ENCODE measurements around the gene TIFAB.

The TIFAB gene

GRCh38 chr5:135441350-135441831 is 10.8 kb downstream of the TIFAB start:
- TF ChIP-seq CTCF (IDR thresholded peaks at IDR 0.05; ENCODE audit: borderline replicate concordance, extremely low read depth, low read length, poor library complexity, severe bottlenecking) (no peak), EZH2 (IDR thresholded peaks at IDR 0.05; ENCODE audit: borderline replicate concordance, low read depth, low read length, severe bottlenecking) (no peak)
- Histone ChIP-seq H3K79me2 (ENCODE audit: insufficient read depth, low read length) (no peaks in the 10 kb centered on the region), H3K27me3 (ENCODE audit: insufficient read depth, low read length, poor library complexity) (no peaks in the 10 kb centered on the region), H3K9me3 (ENCODE audit: insufficient read depth, low read length, severe bottlenecking) (no peaks in the 10 kb centered on the region), H2AFZ (ENCODE audit: low read depth, low read length) (no peak overlapping the region), H3K36me3 (ENCODE audit: insufficient read depth, low read length) (no peaks in the 10 kb centered on the region), H3K9ac (ENCODE audit: low read depth, low read length) (no peak overlapping the region), H4K20me1 (ENCODE audit: insufficient read depth, low read length) (no peaks in the 10 kb centered on the region), H3K4me3 (ENCODE audit: low read depth in 1 of 2, low read length in 2 of 2) (no peak overlapping the region), H3K4me2 (ENCODE audit: insufficient read depth, low read length) (no peak overlapping the region), H3K27ac (ENCODE audit: low read length) (no peak overlapping the region), H3K4me1 (ENCODE audit: insufficient read depth, low read length) (no peaks in the 10 kb centered on the region)
- ATAC-seq (ENCODE audit: insufficient read depth, low read depth) = no peak
- peak; percentile 3 for DNase-seq

DNA sequence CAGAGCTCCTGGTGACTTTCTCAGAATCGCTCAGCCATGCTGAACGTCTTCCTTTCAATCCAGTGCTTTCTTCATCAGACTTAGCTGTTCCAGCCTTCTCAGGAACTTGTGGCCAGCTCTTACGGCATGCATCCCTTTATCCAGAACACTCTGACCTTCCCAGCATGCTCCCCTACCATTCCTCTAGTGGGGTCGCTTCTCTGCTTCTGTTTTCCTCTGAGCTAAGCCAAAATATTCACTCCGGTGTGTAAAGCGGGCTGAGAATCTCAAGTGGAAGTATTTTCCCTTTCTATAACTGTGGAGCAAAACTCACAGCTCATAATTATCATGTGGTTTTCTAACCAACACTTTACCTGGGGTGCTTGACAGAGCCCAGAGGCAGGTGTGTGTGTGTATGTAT is 11.2 kb downstream of the TIFAB start:
- ATAC-seq (ENCODE audit: insufficient read depth, low read depth) (no peak), DNase-seq (no peak)
- Histone ChIP-seq H3K27ac (ENCODE audit: low read length) (no peak overlapping the region), H3K4me2 (ENCODE audit: insufficient read depth, low read length) (no peak overlapping the region), H3K27me3 (ENCODE audit: insufficient read depth, low read length, poor library complexity) (no peaks in the 10 kb centered on the region), H3K4me3 (ENCODE audit: low read depth in 1 of 2, low read length in 2 of 2) (no peak overlapping the region), H3K9me3 (ENCODE audit: insufficient read depth, low read length, severe bottlenecking) (no peaks in the 10 kb centered on the region), H2AFZ (ENCODE audit: low read depth, low read length) (no peak overlapping the region), H3K36me3 (ENCODE audit: insufficient read depth, low read length) (no peaks in the 10 kb centered on the region), H3K9ac (ENCODE audit: low read depth, low read length) (no peak overlapping the region), H3K79me2 (ENCODE audit: insufficient read depth, low read length) (no peaks in the 10 kb centered on the region), H4K20me1 (ENCODE audit: insufficient read depth, low read length) (no peaks in the 10 kb centered on the region), H3K4me1 (ENCODE audit: insufficient read depth, low read length) (no peaks in the 10 kb centered on the region)
- TF ChIP-seq CTCF (IDR thresholded peaks at IDR 0.05; ENCODE audit: borderline replicate concordance, extremely low read depth, low read length, poor library complexity, severe bottlenecking) (no peak), EZH2 (IDR thresholded peaks at IDR 0.05; ENCODE audit: borderline replicate concordance, low read depth, low read length, severe bottlenecking) (no peak)

GRCh38 chr5:135439231-135440205 is 12.6 kb downstream of the TIFAB start:
- Histone ChIP-seq H3K27me3 (ENCODE audit: insufficient read depth, low read length, poor library complexity) (no peaks in the 10 kb centered on the region), H3K9me3 (ENCODE audit: insufficient read depth, low read length, severe bottlenecking) (no peaks in the 10 kb centered on the region), H2AFZ (ENCODE audit: low read depth, low read length) (no peak overlapping the region), H3K79me2 (ENCODE audit: insufficient read depth, low read length) (no peaks in the 10 kb centered on the region), H4K20me1 (ENCODE audit: insufficient read depth, low read length) (no peaks in the 10 kb centered on the region), H3K36me3 (ENCODE audit: insufficient read depth, low read length) (no peaks in the 10 kb centered on the region), H3K4me1 (ENCODE audit: insufficient read depth, low read length) (no peaks in the 10 kb centered on the region), H3K27ac (ENCODE audit: low read length) (no peak overlapping the region), H3K9ac (ENCODE audit: low read depth, low read length) (no peak overlapping the region), H3K4me2 (ENCODE audit: insufficient read depth, low read length) (no peak overlapping the region), H3K4me3 (ENCODE audit: low read depth in 1 of 2, low read length in 2 of 2) (no peak overlapping the region)
- ATAC-seq (ENCODE audit: insufficient read depth, low read depth) (no peak), DNase-seq (peak; percentile 1)
- TF ChIP-seq CTCF (IDR thresholded peaks at IDR 0.05; ENCODE audit: borderline replicate concordance, extremely low read depth, low read length, poor library complexity, severe bottlenecking) (no peak), EZH2 (IDR thresholded peaks at IDR 0.05; ENCODE audit: borderline replicate concordance, low read depth, low read length, severe bottlenecking) (no peak)

All from DND-41 (cell line).